Nephron progenitor cell (in vitro differentiated cells): ENCODE data around the gene ACBD6.
A peak's percentile ranks its signal among the peaks of the same experiment; 100 is the strongest.

Source experiments
- DNase-seq: peaks from one replicate; pipeline ENCODE4 v3.0.0; 2021
- H3K27ac Mint-ChIP-seq: 2 replicates; pipeline ENCODE4 v1.8.0; 2021; ENCODE audit warnings: mild to moderate bottlenecking, moderate library complexity, mixed read lengths
- H3K27me3 Mint-ChIP-seq: 2 replicates; pipeline ENCODE4 v1.8.0; 2021; ENCODE audit warnings: mild to moderate bottlenecking, low read depth, mixed read lengths; ENCODE audit not compliant: poor library complexity
- H3K36me3 Mint-ChIP-seq: 2 replicates; pipeline ENCODE4 v1.8.0; 2021; ENCODE audit warnings: low read depth, mixed read lengths
- H3K4me1 Mint-ChIP-seq: 2 replicates; pipeline ENCODE4 v1.8.0; 2021; ENCODE audit warnings: mixed read lengths
- H3K4me3 Mint-ChIP-seq: 2 replicates; pipeline ENCODE4 v1.8.0; 2021; ENCODE audit warnings: mild to moderate bottlenecking, moderate library complexity, mixed read lengths
- H3K9me3 Mint-ChIP-seq: 2 replicates; pipeline ENCODE4 v1.8.0; 2021; ENCODE audit warnings: mild to moderate bottlenecking, moderate library complexity, mixed read lengths
- CTCF ChIP-seq: fragments of 200-600 bp; sonication (generic); IDR thresholded peaks from 2 replicates; pipeline ENCODE4 v1.5.0; 2021; ENCODE audit warnings: antibody characterized with exemption

ACBD6 gene

GRCh38 chr1:180299479-180300221 is 202.7 kb downstream of the ACBD6 start:
- no peaks in the 10 kb centered on the region for H3K4me1 Mint-ChIP-seq
- H3K36me3 Mint-ChIP-seq: peaks cover 14% of the 10 kb centered on the region
- no peak for DNase-seq
- H3K9me3 Mint-ChIP-seq: peaks cover 9% of the 10 kb centered on the region
- TF ChIP-seq CTCF: no peak
- H3K27me3 Mint-ChIP-seq: peaks cover 3% of the 10 kb centered on the region
- H3K4me3 Mint-ChIP-seq: no peak overlapping the region
- H3K27ac Mint-ChIP-seq: no peak overlapping the region

- Mint-ChIP-seq H3K4me1 (no peaks in the 10 kb centered on the region), H3K36me3 (peaks cover 26% of the 10 kb centered on the region), H3K27ac (no peak overlapping the region), H3K9me3 (peaks cover 15% of the 10 kb centered on the region), H3K4me3 (no peak overlapping the region), H3K27me3 (peaks cover 3% of the 10 kb centered on the region)
- TF ChIP-seq CTCF: no peak
- no peak for DNase-seq
Observed at GRCh38 chr1:180295999-180296398, 206.4 kb downstream of the ACBD6 start.

- Mint-ChIP-seq H3K36me3 (peaks cover 26% of the 10 kb centered on the region), H3K9me3 (peaks cover 15% of the 10 kb centered on the region), H3K4me1 (no peaks in the 10 kb centered on the region), H3K4me3 (no peak overlapping the region), H3K27me3 (peaks cover 3% of the 10 kb centered on the region), H3K27ac (no peak overlapping the region)
- DNase-seq: no peak
- no peak for TF ChIP-seq CTCF
Observed at GRCh38 chr1:180294711-180295110, 207.7 kb downstream of the ACBD6 start.

GRCh38 chr1:180291004-180291403 is 211.4 kb downstream of the ACBD6 start:
- Mint-ChIP-seq H3K36me3 (peaks cover 23% of the 10 kb centered on the region), H3K27me3 (no peaks in the 10 kb centered on the region), H3K9me3 (peaks cover 15% of the 10 kb centered on the region), H3K27ac (no peak overlapping the region), H3K4me3 (no peak overlapping the region), H3K4me1 (no peaks in the 10 kb centered on the region)
- DNase-seq: no peak
- TF ChIP-seq CTCF: no peak

GRCh38 chr1:180290265-180291001 is 211.9 kb downstream of the ACBD6 start:
- H3K27ac Mint-ChIP-seq: peak overlapping the region; percentile 30
- no peak for TF ChIP-seq CTCF
- H3K36me3 Mint-ChIP-seq: peaks cover 26% of the 10 kb centered on the region
- H3K9me3 Mint-ChIP-seq: peaks cover 15% of the 10 kb centered on the region
- DNase-seq: no peak
- H3K27me3 Mint-ChIP-seq: no peaks in the 10 kb centered on the region
- H3K4me1 Mint-ChIP-seq: no peaks in the 10 kb centered on the region
- H3K4me3 Mint-ChIP-seq: no peak overlapping the region

GRCh38 chr1:180288940-180289339 is 213.4 kb downstream of the ACBD6 start:
- Mint-ChIP-seq H3K4me1 (no peaks in the 10 kb centered on the region), H3K4me3 (no peak overlapping the region), H3K36me3 (peaks cover 30% of the 10 kb centered on the region), H3K27me3 (no peaks in the 10 kb centered on the region), H3K27ac (no peak overlapping the region), H3K9me3 (peaks cover 9% of the 10 kb centered on the region)
- no peak for TF ChIP-seq CTCF
- DNase-seq: no peak
